OCI-LY7 (cell line): ENCODE results near the gene DGKQ. TPM values are rescaled to one million over a fixed set of nuclear protein-coding genes. Genes with fewer than 3 reads are reported as not detected.

ENCODE experiments used
- BruUV-seq: library from RNA; stranded (reverse); fragments of 400-500 nt; replicated peaks from 2 replicates; lab custom pipeline; 2021; lab: Mats Ljungman, UMichigan
- CTCF ChIA-PET: fragments of 300-600 bp; sonication (Branson Sonifier 250); formaldehyde crosslinking; loops from one replicate; lab custom pipeline; 2022; ENCODE audit warnings: antibody characterized with exemption; ENCODE audit not compliant: unreplicated experiment; lab: Charles Lee
- POLR2A ChIA-PET: fragments of 300-600 bp; sonication (Branson Sonifier 250); formaldehyde crosslinking; loops from one replicate; lab custom pipeline; 2022; ENCODE audit warnings: antibody characterized with exemption; lab: Charles Lee
- DNase-seq: peaks from one replicate; pipeline ENCODE4 v3.0.0-alpha.2; 2015; ENCODE audit warnings: low spot score
- H2AFZ ChIP-seq: fragments of 200-600 bp; sonication (generic), shearing (Covaris generic); 2 replicates; pipeline ENCODE4 v1.6.1; 2014; ENCODE audit warnings: mild to moderate bottlenecking, antibody characterized with exemption, low read length, moderate library complexity
- H3K27ac ChIP-seq: fragments of 200-600 bp; sonication (generic); 2 replicates; pipeline ENCODE4 v1.5.1; 2014; ENCODE audit warnings: mixed run types, low read depth, mild to moderate bottlenecking, moderate library complexity, low read length, inconsistent platforms; ENCODE audit not compliant: poor library complexity, severe bottlenecking
- H3K36me3 ChIP-seq: fragments of 200-600 bp; sonication (generic); 2 replicates; pipeline ENCODE4 v1.6.1; 2014; ENCODE audit warnings: mild to moderate bottlenecking, antibody characterized with exemption, low read length, moderate library complexity, mixed read lengths; ENCODE audit not compliant: insufficient read depth
- H3K4me1 ChIP-seq: fragments of 200-600 bp; sonication (generic); 2 replicates; pipeline ENCODE4 v1.5.1; 2014; ENCODE audit warnings: mild to moderate bottlenecking, low read length; ENCODE audit not compliant: insufficient read depth, poor library complexity, severe bottlenecking
- H3K4me2 ChIP-seq: fragments of 200-600 bp; sonication (generic); 2 replicates; pipeline ENCODE4 v1.6.1; 2014; ENCODE audit warnings: mild to moderate bottlenecking, low read length
- H3K4me3 ChIP-seq: fragments of 200-600 bp; sonication (generic); 2 replicates; pipeline ENCODE4 v1.5.1; 2014; ENCODE audit warnings: mild to moderate bottlenecking, low read depth, low read length; ENCODE audit not compliant: poor library complexity, severe bottlenecking
- H3K79me2 ChIP-seq: fragments of 200-600 bp; sonication (generic); 2 replicates; pipeline ENCODE4 v1.6.1; 2016; ENCODE audit warnings: low read depth, mild to moderate bottlenecking, low read length, moderate library complexity, mixed read lengths; ENCODE audit not compliant: insufficient read depth
- H3K9me2 ChIP-seq: fragments of 200-600 bp; sonication (generic); 2 replicates; pipeline ENCODE4 v1.6.1; 2016; ENCODE audit warnings: mild to moderate bottlenecking, low read length, mixed read lengths; ENCODE audit not compliant: insufficient read depth
- H3K9me3 ChIP-seq: fragments of 200-600 bp; sonication (generic); 2 replicates; pipeline ENCODE4 v1.6.1; 2014; ENCODE audit warnings: mild to moderate bottlenecking, mixed run types, low read length, mixed read lengths
- H4K20me1 ChIP-seq: fragments of 200-600 bp; sonication (generic); 2 replicates; pipeline ENCODE4 v1.6.1; 2014; ENCODE audit warnings: mild to moderate bottlenecking, antibody characterized with exemption, low read length, moderate library complexity, mixed read lengths; ENCODE audit not compliant: insufficient read depth
- EZH2phosphoT487 ChIP-seq: fragments of 200-600 bp; sonication (generic); IDR thresholded peaks from 2 replicates; pipeline ENCODE4 v1.6.1; 2018; ENCODE audit warnings: low read depth, borderline replicate concordance, mild to moderate bottlenecking, mixed run types, antibody characterized with exemption, low read length, moderate library complexity, mixed read lengths
- intact Hi-C: fragments of 100-400 bp; cut with micrococcal nuclease; formaldehyde crosslinking; loops from one replicate; pipeline ENCODE4 v1.10.0; 2022; ENCODE audit not compliant: unreplicated experiment
- total RNA-seq, 2 experiments: library from RNA; depleted of rRNA in 1 of 2; stranded (reverse); fragments of >200 nt in 1 of 2; shearing (Covaris generic) in 1 of 2; gene quantifications; 2 replicates each; pipeline ENCODE4 v1.2.3, GENCODE V29; 2014 to 2022
- TF ChIP-seq, protein P1 (sequence below): fragments of 200-600 bp; sonication (generic); conservative IDR thresholded peaks from 2 replicates; pipeline ENCODE4 v1.5.1; 2014; ENCODE audit warnings: mild to moderate bottlenecking, antibody characterized with exemption, low read length, moderate library complexity, mixed read lengths

The DGKQ gene
- total RNA-seq, 2 experiments from 2014 or later, result 11.3 to 15.2 TPM

DNA sequence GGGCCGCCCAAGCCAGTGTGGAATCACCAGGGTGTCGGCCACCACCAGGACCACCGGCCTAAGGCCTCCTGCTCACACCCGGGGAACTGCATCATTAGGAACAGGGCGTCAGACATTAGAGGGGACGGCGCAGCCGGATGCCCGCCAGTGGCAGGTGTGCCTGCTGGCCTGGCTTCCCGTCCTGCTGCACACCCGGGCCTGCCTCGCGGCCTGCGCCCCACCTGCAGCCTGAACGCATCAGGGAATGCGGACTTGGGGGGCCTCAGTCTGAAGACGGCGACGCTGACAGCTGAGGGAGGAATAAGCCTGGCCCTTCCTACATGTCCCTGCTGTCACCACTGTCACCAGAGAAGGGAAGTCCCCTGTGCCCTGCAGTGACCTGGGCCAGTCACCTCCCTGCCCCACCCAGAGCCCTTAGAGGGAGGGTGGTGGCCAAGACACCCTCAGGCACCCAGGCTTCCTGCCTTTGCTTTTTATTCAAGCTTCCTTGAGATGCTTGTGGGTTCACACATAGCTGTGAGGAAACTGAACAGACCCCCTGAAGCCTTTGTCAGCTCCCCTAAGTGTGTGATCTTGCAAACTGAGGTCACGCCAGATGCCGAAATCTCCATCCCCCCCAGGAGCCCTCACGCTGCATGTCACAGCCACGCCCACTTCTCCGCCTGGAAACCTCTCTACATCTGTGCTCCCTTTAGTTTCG lies 3.2 kb downstream of the DGKQ start:
- Histone ChIP-seq H2AFZ (no peak overlapping the region), H3K79me2 (no peaks in the 10 kb centered on the region), H4K20me1 (no peaks in the 10 kb centered on the region), H3K4me1 (peaks cover 7% of the 10 kb centered on the region), H3K36me3 (no peaks in the 10 kb centered on the region), H3K4me3 (no peak overlapping the region), H3K9me3 (no peaks in the 10 kb centered on the region), H3K4me2 (no peak overlapping the region), H3K27ac (no peak overlapping the region), H3K9me2 (no peaks in the 10 kb centered on the region)
- no TSS peak for BruUV-seq
- ChIA-PET CTCF (no interaction called here), POLR2A (no interaction called here)
- TF ChIP-seq, protein P1, sequence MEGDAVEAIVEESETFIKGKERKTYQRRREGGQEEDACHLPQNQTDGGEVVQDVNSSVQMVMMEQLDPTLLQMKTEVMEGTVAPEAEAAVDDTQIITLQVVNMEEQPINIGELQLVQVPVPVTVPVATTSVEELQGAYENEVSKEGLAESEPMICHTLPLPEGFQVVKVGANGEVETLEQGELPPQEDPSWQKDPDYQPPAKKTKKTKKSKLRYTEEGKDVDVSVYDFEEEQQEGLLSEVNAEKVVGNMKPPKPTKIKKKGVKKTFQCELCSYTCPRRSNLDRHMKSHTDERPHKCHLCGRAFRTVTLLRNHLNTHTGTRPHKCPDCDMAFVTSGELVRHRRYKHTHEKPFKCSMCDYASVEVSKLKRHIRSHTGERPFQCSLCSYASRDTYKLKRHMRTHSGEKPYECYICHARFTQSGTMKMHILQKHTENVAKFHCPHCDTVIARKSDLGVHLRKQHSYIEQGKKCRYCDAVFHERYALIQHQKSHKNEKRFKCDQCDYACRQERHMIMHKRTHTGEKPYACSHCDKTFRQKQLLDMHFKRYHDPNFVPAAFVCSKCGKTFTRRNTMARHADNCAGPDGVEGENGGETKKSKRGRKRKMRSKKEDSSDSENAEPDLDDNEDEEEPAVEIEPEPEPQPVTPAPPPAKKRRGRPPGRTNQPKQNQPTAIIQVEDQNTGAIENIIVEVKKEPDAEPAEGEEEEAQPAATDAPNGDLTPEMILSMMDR, result no peak
- no peak for TF ChIP-seq EZH2phosphoT487
- no peak for DNase-seq
- intact Hi-C loops, result loop anchor here (5.0 kb wide), 1 partner anchor 33 kb away; no protein-coding TSS in a partner anchor

DNA sequence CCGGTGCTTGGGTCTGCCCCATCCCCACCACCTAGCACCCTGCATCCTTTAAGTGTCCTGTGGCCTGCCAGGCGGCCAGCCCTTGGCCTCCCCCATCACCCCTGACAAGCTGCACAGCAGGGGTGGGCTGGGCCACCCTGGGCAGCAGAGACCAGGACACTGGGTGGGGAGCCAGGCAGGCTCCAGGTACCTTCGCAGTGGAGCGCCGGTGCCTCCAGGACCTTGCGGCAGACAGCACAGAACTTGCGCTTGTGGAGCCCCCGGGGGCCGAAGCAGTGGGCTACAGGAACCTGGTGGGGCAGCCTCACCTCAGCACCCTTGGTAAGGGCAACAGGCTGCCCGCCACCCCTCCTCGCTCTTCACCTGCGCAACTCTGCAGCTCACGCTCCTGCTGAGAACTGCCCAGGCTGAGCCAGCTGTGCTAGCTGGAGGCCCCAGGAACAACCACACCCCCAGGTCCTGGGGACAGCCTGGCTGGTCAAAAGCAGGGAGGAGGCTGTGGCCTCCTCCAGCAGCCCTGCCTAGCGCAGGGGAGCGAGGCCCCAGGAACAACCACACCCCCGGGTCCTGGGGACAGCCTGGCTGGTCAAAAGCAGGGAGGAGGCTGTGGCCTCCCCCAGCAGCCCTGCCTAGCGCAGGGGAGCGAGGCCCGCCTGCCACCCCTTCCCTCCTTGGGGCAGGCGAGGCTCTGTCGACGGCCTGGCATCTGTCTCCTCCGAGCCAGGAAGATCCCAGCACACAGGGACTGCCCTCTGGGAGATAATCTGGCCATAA lies 4.6 kb downstream of the DGKQ start:
- no peaks in the 10 kb centered on the region for H4K20me1 ChIP-seq
- no peaks in the 10 kb centered on the region for H3K9me3 ChIP-seq
- ChIA-PET POLR2A (no interaction called here), CTCF (no interaction called here)
- no peak overlapping the region for H3K4me2 ChIP-seq
- no peaks in the 10 kb centered on the region for H3K36me3 ChIP-seq
- TF ChIP-seq, protein P1, result no peak
- TF ChIP-seq EZH2phosphoT487, result no peak
- intact Hi-C loops, result no loop called here
- no peaks in the 10 kb centered on the region for H3K79me2 ChIP-seq
- no peak overlapping the region for H3K4me3 ChIP-seq
- no peak overlapping the region for H2AFZ ChIP-seq
- H3K4me1 ChIP-seq, result peaks cover 7% of the 10 kb centered on the region
- no peaks in the 10 kb centered on the region for H3K9me2 ChIP-seq
- DNase-seq, result no peak
- no TSS peak for BruUV-seq
- H3K27ac ChIP-seq, result no peak overlapping the region

DNA sequence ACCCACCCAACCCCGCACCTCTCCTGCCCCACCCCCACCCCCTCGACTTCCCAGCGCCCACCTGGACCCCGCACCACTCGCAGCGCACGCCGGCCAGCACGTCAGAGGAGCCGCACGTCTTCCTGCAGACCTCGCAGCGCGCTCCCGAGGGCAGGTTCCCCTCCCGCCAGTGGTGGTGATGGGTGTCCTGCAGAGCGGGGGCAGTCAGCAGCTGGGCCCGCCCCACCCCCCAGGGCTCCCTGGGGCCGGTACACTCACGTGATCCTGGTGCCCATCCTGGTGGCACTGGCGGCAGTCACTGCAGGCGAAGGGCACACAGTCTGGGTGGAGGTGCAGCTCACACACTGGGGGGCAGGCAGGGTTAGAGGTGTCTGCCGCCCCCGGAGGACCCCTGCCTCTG lies 5.1 kb downstream of the DGKQ start:
- Histone ChIP-seq H3K9me2 (no peaks in the 10 kb centered on the region), H2AFZ (no peak overlapping the region), H4K20me1 (no peaks in the 10 kb centered on the region), H3K9me3 (no peaks in the 10 kb centered on the region), H3K4me2 (no peak overlapping the region), H3K36me3 (no peaks in the 10 kb centered on the region), H3K4me1 (peaks cover 7% of the 10 kb centered on the region), H3K4me3 (no peak overlapping the region), H3K79me2 (no peaks in the 10 kb centered on the region), H3K27ac (no peak overlapping the region)
- no TSS peak for BruUV-seq
- TF ChIP-seq EZH2phosphoT487, result no peak
- TF ChIP-seq, protein P1, result no peak
- ChIA-PET CTCF (no interaction called here), POLR2A (no interaction called here)
- intact Hi-C loops, result no loop called here
- no peak for DNase-seq
